NB4 (cell line): ENCODE results near the gene THBS4.

Experiments used
- MYC ChIP-seq: IDR thresholded peaks from 2 replicates; pipeline ENCODE4 v1.6.1; 2011; ENCODE audit warnings: low read depth, low read length
- POLR2A ChIP-seq: IDR thresholded peaks from 2 replicates; pipeline ENCODE4 v1.6.1; 2011; ENCODE audit warnings: mild to moderate bottlenecking; ENCODE audit not compliant: insufficient read length; ENCODE audit errors: extremely low read depth
- TF ChIP-seq, protein P1 (sequence below): IDR thresholded peaks from one replicate; pipeline ENCODE4 v1.5.1; 2012; ENCODE audit warnings: low read depth, low read length
- TF ChIP-seq, protein P2 (sequence below): IDR thresholded peaks from 2 replicates; pipeline ENCODE4 v1.6.1; 2011; ENCODE audit warnings: low read depth, low read length

DNA sequence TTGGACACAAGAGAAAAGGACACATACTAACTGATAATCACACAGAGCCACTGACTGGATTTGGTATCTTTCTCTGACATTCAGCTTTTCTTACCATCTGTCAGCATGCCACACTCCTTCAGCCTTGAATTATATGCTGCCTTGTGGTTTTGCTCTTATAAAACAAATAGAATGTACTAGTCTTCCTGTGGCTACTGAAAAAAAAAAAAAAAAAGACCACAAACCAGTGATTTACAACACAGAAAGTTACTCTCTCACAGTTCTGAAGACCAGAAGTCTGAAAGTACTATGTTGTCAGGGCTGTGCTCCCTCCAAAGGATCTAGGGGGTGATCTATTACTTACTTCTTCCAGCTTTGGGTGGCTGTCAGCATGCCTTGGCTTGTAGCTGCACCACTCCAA is 82.3 kb downstream of the THBS4 start:
- TF ChIP-seq, protein P1, sequence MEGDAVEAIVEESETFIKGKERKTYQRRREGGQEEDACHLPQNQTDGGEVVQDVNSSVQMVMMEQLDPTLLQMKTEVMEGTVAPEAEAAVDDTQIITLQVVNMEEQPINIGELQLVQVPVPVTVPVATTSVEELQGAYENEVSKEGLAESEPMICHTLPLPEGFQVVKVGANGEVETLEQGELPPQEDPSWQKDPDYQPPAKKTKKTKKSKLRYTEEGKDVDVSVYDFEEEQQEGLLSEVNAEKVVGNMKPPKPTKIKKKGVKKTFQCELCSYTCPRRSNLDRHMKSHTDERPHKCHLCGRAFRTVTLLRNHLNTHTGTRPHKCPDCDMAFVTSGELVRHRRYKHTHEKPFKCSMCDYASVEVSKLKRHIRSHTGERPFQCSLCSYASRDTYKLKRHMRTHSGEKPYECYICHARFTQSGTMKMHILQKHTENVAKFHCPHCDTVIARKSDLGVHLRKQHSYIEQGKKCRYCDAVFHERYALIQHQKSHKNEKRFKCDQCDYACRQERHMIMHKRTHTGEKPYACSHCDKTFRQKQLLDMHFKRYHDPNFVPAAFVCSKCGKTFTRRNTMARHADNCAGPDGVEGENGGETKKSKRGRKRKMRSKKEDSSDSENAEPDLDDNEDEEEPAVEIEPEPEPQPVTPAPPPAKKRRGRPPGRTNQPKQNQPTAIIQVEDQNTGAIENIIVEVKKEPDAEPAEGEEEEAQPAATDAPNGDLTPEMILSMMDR = no peak
- TF ChIP-seq, protein P2, sequence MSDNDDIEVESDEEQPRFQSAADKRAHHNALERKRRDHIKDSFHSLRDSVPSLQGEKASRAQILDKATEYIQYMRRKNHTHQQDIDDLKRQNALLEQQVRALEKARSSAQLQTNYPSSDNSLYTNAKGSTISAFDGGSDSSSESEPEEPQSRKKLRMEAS = no peak
- no peak for TF ChIP-seq MYC
- TF ChIP-seq POLR2A = no peak
